ENCODE results near the gene SLC16A11.

Gene SLC16A11

DNA sequence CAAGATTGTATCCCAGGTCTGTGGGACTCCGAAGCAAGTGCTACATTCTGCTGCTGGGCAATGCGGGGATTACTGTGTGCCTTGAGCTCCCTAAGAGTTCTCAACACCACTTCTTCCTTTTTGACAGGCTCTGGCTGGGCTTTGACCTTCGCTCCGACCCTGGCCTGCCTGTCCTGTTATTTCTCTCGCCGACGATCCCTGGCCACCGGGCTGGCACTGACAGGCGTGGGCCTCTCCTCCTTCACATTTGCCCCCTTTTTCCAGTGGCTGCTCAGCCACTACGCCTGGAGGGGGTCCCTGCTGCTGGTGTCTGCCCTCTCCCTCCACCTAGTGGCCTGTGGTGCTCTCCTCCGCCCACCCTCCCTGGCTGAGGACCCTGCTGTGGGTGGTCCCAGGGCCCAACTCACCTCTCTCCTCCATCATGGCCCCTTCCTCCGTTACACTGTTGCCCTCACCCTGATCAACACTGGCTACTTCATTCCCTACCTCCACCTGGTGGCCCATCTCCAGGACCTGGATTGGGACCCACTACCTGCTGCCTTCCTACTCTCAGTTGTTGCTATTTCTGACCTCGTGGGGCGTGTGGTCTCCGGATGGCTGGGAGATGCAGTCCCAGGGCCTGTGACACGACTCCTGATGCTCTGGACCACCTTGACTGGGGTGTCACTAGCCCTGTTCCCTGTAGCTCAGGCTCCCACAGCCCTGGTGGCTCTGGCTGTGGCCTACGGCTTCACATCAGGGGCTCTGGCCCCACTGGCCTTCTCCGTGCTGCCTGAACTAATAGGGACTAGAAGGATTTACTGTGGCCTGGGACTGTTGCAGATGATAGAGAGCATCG is 5.6 kb downstream of the SLC16A11 start:
- H3K27me3 ChIP-seq (ENCODE audit: insufficient read depth, low read length) = peaks cover 31% of the 10 kb centered on the region
- H3K9me3 ChIP-seq (ENCODE audit: insufficient read depth, low read depth, low read length) = no peaks in the 10 kb centered on the region
- no peak overlapping the region for H3K4me3 ChIP-seq (ENCODE audit: low read length)
- H3K4me1 ChIP-seq (ENCODE audit: insufficient read depth, low read length) = peaks cover 10% of the 10 kb centered on the region
- no peak overlapping the region for H3K9ac ChIP-seq (ENCODE audit: low read depth, low read length)
- no peak overlapping the region for H3K27ac ChIP-seq (ENCODE audit: low read depth, low read length)
- 83% methylated on average over 19 of the region's 19 CpGs for WGBS
- no peaks in the 10 kb centered on the region for H3K36me3 ChIP-seq (ENCODE audit: insufficient read depth, low read length)

DNA sequence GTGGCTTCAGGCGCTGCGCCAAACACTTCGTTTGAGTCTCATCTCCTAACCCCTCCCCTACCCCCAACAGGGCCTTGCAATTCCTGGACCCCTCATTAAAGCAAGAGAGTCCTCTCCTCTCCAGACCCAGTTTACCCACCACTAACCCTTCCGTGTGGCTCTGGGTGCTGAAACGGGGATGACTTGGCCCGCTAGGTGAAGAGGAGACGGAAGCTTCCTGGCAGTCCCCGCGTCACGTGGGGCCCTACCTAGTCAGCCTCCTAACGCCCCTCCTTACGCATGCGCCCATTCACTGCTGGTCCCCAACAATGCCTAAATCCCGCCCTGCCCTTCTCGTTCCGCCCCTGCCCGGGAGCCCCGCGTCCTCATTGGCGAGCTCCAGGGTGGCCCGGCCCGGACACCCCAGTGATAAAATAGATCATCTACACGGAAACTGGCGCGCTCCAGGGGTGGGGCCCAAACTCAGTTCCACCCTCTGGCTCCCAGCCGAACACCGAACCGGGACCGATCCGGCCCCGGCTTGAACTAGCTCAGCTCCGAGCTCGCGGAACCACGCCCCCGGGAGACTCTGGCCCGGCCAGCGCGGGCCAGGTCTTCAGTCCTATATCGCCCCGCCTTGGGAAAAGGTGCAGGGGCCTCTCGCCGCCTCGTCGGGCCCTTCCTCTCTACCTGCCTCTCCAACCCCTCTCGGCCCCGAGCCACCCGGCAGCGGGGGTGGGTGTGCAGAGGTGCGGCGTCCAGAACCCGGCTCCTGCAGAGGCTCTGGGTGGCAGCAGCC is 8.1 kb downstream of the SLC16A11 start, which contains the start of gene SLC16A13:
Gene SLC16A13 (plus strand): TSS at position 425 of the 778 bp plus-strand sequence. CDS start 368 bp downstream, outside the sequence.
- Histone ChIP-seq H3K4me1 (ENCODE audit: insufficient read depth, low read length) (peaks cover 6% of the 10 kb centered on the region; the same call in 1 of the 2 replicates), H3K27me3 (ENCODE audit: insufficient read depth, low read length) (peaks cover 9% of the 10 kb centered on the region), H3K36me3 (ENCODE audit: insufficient read depth, low read length) (no peaks in the 10 kb centered on the region), H3K9ac (ENCODE audit: low read depth, low read length) (peak within 1 kb of the TSS; percentile 70), H3K27ac (ENCODE audit: low read depth, low read length) (peak within 1 kb of the TSS; percentile 40; the same call in 1 of the 2 replicates), H3K9me3 (ENCODE audit: insufficient read depth, low read depth, low read length) (no peaks in the 10 kb centered on the region), H3K4me3 (ENCODE audit: low read length) (peak within 1 kb of the TSS; percentile 86)
- WGBS = 1% methylated on average over 52 of the region's 52 CpGs

DNA sequence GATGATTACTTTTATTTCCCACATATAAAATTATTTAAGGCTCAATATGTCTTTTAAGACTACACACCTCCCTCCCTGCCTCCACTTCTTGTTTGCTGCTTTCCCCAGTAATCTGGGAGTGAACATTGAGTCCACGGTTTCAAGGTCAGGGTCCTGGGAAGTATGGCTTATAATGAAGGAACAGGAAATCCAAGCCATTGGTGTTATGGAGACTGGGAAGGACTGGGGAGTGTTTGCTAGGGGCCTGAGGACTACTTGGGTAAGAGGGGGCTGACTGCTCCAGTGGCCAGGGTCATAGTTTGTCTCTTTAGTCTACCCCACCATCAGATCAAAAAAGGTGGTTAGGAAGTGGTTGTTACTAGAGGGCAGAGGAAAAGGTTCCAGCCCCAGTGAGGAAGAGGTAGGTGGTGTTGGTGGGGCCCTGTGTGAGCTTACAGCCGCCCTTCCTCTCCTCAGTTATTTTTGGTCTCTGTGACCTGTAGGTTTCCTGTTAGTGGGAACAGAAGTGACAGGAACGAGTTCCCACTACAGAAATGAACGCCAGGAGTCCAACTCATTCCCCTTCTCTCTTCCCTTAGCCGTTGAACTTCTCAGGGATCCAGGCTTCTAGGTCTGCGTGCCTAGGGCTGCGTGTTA is 8.8 kb downstream of the SLC16A11 start:
- Histone ChIP-seq H3K4me1 (ENCODE audit: insufficient read depth, low read length) (peaks cover 6% of the 10 kb centered on the region; the same call in 1 of the 2 replicates), H3K36me3 (ENCODE audit: insufficient read depth, low read length) (no peaks in the 10 kb centered on the region), H3K27me3 (ENCODE audit: insufficient read depth, low read length) (peaks cover 9% of the 10 kb centered on the region), H3K4me3 (ENCODE audit: low read length) (peak overlapping the region; percentile 86), H3K27ac (ENCODE audit: low read depth, low read length) (0 out of 2 replicates have a peak overlapping the region, but pooled peaks have one; percentile 6), H3K9me3 (ENCODE audit: insufficient read depth, low read depth, low read length) (no peaks in the 10 kb centered on the region), H3K9ac (ENCODE audit: low read depth, low read length) (peak overlapping the region; percentile 55)
- 34% methylated on average over 7 of the region's 7 CpGs for WGBS

DNA sequence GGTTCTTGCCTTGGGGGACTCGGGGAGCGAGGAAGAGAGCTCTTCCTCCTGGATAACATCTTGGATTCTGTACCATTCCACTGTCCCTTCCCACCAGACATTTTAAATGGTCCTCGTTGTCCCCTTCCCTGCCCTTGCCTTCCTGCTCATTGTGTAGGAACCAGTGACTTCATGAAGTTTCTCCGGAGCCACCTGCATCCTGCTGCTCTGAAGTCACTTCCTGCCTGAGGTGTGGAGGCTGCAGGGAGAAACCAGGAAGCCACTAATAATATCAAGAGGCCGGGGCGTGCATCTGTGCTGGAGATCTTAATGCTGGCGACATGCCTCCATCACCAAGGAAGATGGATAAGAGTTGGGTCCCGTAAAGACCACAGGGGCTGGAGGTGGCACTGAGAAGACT is 14.2 kb downstream of the SLC16A11 start:
- Histone ChIP-seq H3K4me3 (ENCODE audit: low read length) (no peak overlapping the region), H3K27ac (ENCODE audit: low read depth, low read length) (no peak overlapping the region), H3K27me3 (ENCODE audit: insufficient read depth, low read length) (no peaks in the 10 kb centered on the region), H3K9me3 (ENCODE audit: insufficient read depth, low read depth, low read length) (no peaks in the 10 kb centered on the region), H3K4me1 (ENCODE audit: insufficient read depth, low read length) (no peaks in the 10 kb centered on the region), H3K36me3 (ENCODE audit: insufficient read depth, low read length) (no peaks in the 10 kb centered on the region), H3K9ac (ENCODE audit: low read depth, low read length) (no peak overlapping the region)
- WGBS = 92% methylated on average over 8 of the region's 8 CpGs

DNA sequence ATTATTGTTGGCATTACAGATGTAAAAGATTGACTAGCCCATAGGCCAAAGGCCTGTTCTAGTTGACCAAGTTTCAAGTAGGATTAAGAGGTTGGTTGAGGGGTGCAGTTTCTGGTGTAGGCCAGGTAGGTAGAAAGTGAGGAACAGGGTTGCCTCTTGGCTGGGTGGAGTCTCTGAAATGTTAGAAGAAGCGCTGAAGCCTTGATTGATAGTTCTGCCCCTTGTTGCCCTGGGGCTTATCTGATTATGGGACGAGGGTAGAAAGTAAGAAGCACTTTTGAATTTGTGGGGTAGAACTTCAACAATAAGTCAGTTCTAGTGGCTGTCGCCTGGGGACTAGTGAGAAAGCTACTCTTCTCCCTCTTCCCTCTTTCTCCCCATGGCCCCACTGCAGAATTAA is 14.8 kb downstream of the SLC16A11 start:
- Histone ChIP-seq H3K4me1 (ENCODE audit: insufficient read depth, low read length) (no peaks in the 10 kb centered on the region), H3K27ac (ENCODE audit: low read depth, low read length) (no peak overlapping the region), H3K9me3 (ENCODE audit: insufficient read depth, low read depth, low read length) (no peaks in the 10 kb centered on the region), H3K4me3 (ENCODE audit: low read length) (no peak overlapping the region), H3K9ac (ENCODE audit: low read depth, low read length) (no peak overlapping the region), H3K36me3 (ENCODE audit: insufficient read depth, low read length) (no peaks in the 10 kb centered on the region), H3K27me3 (ENCODE audit: insufficient read depth, low read length) (peaks cover under 1% of the 10 kb centered on the region; the same call in 1 of the 2 replicates)
- WGBS = 92% methylated on average over 2 of the region's 3 CpGs

DNA sequence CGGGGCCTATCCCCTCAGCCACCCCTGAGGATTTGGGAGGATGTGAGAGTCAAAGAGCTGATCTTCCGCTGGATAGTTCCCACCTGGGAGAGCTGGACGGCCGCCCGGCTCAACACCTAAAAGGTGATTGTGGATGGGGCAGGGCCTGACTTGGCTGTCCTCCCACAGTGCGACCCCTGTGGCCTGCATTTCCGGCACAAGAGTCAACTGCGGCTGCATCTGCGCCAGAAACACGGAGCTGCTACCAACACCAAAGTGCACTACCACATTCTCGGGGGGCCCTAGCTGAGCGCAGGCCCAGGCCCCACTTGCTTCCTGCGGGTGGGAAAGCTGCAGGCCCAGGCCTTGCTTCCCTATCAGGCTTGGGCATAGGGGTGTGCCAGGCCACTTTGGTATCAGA is 16.6 kb downstream of the SLC16A11 start:
- H3K27ac ChIP-seq (ENCODE audit: low read depth, low read length) = no peak overlapping the region
- no peaks in the 10 kb centered on the region for H3K9me3 ChIP-seq (ENCODE audit: insufficient read depth, low read depth, low read length)
- H3K36me3 ChIP-seq (ENCODE audit: insufficient read depth, low read length) = no peaks in the 10 kb centered on the region
- H3K4me1 ChIP-seq (ENCODE audit: insufficient read depth, low read length) = no peaks in the 10 kb centered on the region
- peaks cover 16% of the 10 kb centered on the region for H3K27me3 ChIP-seq (ENCODE audit: insufficient read depth, low read length)
- 89% methylated on average over 13 of the region's 13 CpGs for WGBS
- H3K9ac ChIP-seq (ENCODE audit: low read depth, low read length) = no peak overlapping the region
- no peak overlapping the region for H3K4me3 ChIP-seq (ENCODE audit: low read length)

DNA sequence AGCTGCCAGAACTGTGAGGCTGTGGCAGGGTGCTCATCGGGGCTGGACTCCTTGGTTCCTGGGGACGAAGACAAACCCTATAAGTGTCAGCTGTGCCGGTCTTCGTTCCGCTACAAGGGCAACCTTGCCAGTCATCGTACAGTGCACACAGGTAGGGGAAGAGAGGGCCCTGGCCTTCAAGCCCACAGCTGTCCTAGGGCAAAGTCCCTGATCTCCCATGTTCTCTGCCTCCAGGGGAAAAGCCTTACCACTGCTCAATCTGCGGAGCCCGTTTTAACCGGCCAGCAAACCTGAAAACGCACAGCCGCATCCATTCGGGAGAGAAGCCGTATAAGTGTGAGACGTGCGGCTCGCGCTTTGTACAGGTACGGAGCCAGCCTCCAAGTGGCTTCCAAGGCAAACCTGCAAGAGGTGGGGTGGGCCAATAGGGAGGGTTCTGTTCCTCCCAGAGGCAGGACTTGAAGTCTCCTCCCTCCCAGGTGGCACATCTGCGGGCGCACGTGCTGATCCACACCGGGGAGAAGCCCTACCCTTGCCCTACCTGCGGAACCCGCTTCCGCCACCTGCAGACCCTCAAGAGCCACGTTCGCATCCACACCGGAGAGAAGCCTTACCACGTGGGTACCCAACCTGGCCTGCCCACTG is 17.3 kb downstream of the SLC16A11 start:
- Histone ChIP-seq H3K9me3 (ENCODE audit: insufficient read depth, low read depth, low read length) (no peaks in the 10 kb centered on the region), H3K9ac (ENCODE audit: low read depth, low read length) (no peak overlapping the region), H3K27ac (ENCODE audit: low read depth, low read length) (no peak overlapping the region), H3K36me3 (ENCODE audit: insufficient read depth, low read length) (no peaks in the 10 kb centered on the region), H3K4me1 (ENCODE audit: insufficient read depth, low read length) (no peaks in the 10 kb centered on the region), H3K4me3 (ENCODE audit: low read length) (no peak overlapping the region), H3K27me3 (ENCODE audit: insufficient read depth, low read length) (peaks cover 23% of the 10 kb centered on the region)
- WGBS = 94% methylated on average over 29 of the region's 29 CpGs

DNA sequence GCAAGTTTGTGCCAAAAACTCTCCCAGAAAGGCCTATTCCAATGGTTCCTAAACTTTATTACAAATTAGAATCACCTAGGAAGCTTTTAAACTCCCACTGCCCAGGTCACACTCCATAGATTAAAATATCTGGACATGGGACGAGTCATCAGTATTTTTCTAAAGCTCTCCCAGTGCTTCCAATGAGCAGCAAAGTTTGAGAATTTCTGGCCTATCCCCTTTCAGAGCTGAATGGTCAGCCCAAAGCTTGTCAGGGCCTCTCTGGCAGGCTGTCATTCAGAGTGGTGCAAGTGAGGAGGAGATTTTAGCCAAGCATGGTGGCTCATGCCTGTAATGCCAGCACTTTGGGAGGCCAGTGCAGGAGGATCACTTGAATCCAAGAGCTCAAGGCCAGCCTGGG is 18.6 kb downstream of the SLC16A11 start:
- Histone ChIP-seq H3K4me1 (ENCODE audit: insufficient read depth, low read length) (no peaks in the 10 kb centered on the region), H3K9ac (ENCODE audit: low read depth, low read length) (no peak overlapping the region)
- WGBS = 93% methylated on average over 1 of the region's 1 CpG

DNA sequence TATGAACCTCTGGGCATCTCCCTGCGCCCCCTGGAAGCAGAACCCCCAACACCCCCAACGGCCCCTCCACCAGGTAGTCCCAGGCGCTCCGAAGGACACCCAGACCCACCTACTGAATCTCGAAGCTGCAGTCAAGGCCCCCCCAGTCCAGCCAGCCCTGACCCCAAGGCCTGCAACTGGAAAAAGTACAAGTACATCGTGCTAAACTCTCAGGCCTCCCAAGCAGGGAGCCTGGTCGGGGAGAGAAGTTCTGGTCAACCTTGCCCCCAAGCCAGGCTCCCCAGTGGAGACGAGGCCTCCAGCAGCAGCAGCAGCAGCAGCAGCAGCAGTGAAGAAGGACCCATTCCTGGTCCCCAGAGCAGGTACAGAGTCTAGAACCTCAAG is 19.5 kb downstream of the SLC16A11 start:
- 93% methylated on average over 8 of the region's 8 CpGs for WGBS
- Histone ChIP-seq H3K9me3 (ENCODE audit: insufficient read depth, low read depth, low read length) (no peaks in the 10 kb centered on the region), H3K9ac (ENCODE audit: low read depth, low read length) (no peak overlapping the region), H3K27me3 (ENCODE audit: insufficient read depth, low read length) (peaks cover 38% of the 10 kb centered on the region), H3K36me3 (ENCODE audit: insufficient read depth, low read length) (no peaks in the 10 kb centered on the region), H3K4me3 (ENCODE audit: low read length) (no peak overlapping the region), H3K4me1 (ENCODE audit: insufficient read depth, low read length) (peaks cover 4% of the 10 kb centered on the region; the same call in 1 of the 2 replicates), H3K27ac (ENCODE audit: low read depth, low read length) (no peak overlapping the region)

More for the DNA sequence above, 18.6 kb downstream of the SLC16A11 start:
- H3K27me3 ChIP-seq (ENCODE audit: insufficient read depth, low read length) = peaks cover 36% of the 10 kb centered on the region
- no peak overlapping the region for H3K4me3 ChIP-seq (ENCODE audit: low read length)
- H3K9me3 ChIP-seq (ENCODE audit: insufficient read depth, low read depth, low read length) = no peaks in the 10 kb centered on the region
- H3K27ac ChIP-seq (ENCODE audit: low read depth, low read length) = no peak overlapping the region
- H3K36me3 ChIP-seq (ENCODE audit: insufficient read depth, low read length) = no peaks in the 10 kb centered on the region

DNA sequence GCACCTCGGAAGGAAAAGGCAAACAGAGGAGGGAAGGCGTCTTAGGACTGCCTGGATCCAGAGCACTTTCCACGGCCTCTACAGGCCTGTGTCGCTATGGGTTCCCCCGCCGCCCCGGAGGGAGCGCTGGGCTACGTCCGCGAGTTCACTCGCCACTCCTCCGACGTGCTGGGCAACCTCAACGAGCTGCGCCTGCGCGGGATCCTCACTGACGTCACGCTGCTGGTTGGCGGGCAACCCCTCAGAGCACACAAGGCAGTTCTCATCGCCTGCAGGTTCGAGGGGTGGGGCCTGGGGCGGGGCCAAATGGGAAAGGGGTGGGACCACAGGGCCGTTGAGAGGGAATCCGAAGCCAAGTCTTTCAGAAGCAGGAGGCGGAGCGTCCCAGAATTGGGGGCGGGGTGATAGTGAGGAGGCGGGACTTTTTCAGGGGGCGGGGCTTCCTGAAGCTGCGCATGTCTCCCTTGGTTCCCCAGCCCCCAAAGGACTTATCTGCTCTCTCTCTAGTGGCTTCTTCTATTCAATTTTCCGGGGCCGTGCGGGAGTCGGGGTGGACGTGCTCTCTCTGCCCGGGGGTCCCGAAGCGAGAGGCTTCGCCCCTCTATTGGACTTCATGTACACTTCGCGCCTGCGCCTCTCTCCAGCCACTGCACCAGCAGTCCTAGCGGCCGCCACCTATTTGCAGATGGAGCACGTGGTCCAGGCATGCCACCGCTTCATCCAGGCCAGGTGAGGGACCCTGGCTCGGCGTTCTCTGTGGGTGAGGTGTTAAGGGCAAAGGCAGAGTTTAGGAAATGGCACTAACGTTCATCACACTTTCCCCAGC is 20.1 kb downstream of the SLC16A11 start:
- Histone ChIP-seq H3K9ac (ENCODE audit: low read depth, low read length) (peak overlapping the region; percentile 3; the same call in 1 of the 2 replicates), H3K4me3 (ENCODE audit: low read length) (peak overlapping the region; percentile 50), H3K27me3 (ENCODE audit: insufficient read depth, low read length) (peaks cover 38% of the 10 kb centered on the region), H3K36me3 (ENCODE audit: insufficient read depth, low read length) (no peaks in the 10 kb centered on the region), H3K4me1 (ENCODE audit: insufficient read depth, low read length) (peaks cover 4% of the 10 kb centered on the region; the same call in 1 of the 2 replicates), H3K9me3 (ENCODE audit: insufficient read depth, low read depth, low read length) (no peaks in the 10 kb centered on the region), H3K27ac (ENCODE audit: low read depth, low read length) (no peak overlapping the region)
- 38% methylated on average over 51 of the region's 51 CpGs for whole genome bisulfite sequencing

All from HUES64 (cell line).